Neuron (in vitro differentiated cells): Measurements from ENCODE around the gene FLT1.

ENCODE experiments used
- H2AFZ ChIP-seq: one replicate; pipeline ENCODE4 v1.6.1; 2013; ENCODE audit warnings: low read depth, mild to moderate bottlenecking, inconsistent platforms, low read length, moderate library complexity
- H3K27me3 ChIP-seq: one replicate; pipeline ENCODE4 v1.6.1; 2013; ENCODE audit warnings: low read length; ENCODE audit not compliant: insufficient read depth
- H3K36me3 ChIP-seq: one replicate; pipeline ENCODE4 v1.6.1; 2013; ENCODE audit warnings: low read length; ENCODE audit not compliant: insufficient read depth
- H3K4me1 ChIP-seq: one replicate; pipeline ENCODE4 v1.6.1; 2013; ENCODE audit warnings: low read length; ENCODE audit not compliant: insufficient read depth
- H3K4me3 ChIP-seq: 2 replicates; pipeline ENCODE4 v1.5.1; 2013; ENCODE audit warnings: mild to moderate bottlenecking, low read length, moderate library complexity
- H3K9me3 ChIP-seq: one replicate; pipeline ENCODE4 v1.6.1; 2013; ENCODE audit warnings: low read length

Gene FLT1

GRCh38 chr13:28322256-28322905 lies 172.5 kb downstream of the FLT1 start:
- Histone ChIP-seq H3K4me1 (no peaks in the 10 kb centered on the region), H3K36me3 (no peaks in the 10 kb centered on the region), H3K9me3 (no peaks in the 10 kb centered on the region), H3K4me3 (no peak overlapping the region), H2AFZ (no peak overlapping the region), H3K27me3 (peaks cover 2% of the 10 kb centered on the region)

- Histone ChIP-seq H3K27me3 (peaks cover 2% of the 10 kb centered on the region), H3K4me1 (peaks cover 3% of the 10 kb centered on the region), H2AFZ (no peak overlapping the region), H3K9me3 (no peaks in the 10 kb centered on the region), H3K36me3 (no peaks in the 10 kb centered on the region), H3K4me3 (no peak overlapping the region)
Measured at GRCh38 chr13:28321756-28322155, 173.2 kb downstream of the FLT1 start.

- no peaks in the 10 kb centered on the region for H3K36me3 ChIP-seq
- no peaks in the 10 kb centered on the region for H3K9me3 ChIP-seq
- H3K4me3 ChIP-seq = no peak overlapping the region
- H2AFZ ChIP-seq = no peak overlapping the region
- H3K27me3 ChIP-seq = peaks cover 2% of the 10 kb centered on the region
- peaks cover 9% of the 10 kb centered on the region for H3K4me1 ChIP-seq
Measured at GRCh38 chr13:28320884-28321574, 173.9 kb downstream of the FLT1 start.

GRCh38 chr13:28320209-28320608 lies 174.7 kb downstream of the FLT1 start:
- peaks cover 14% of the 10 kb centered on the region for H3K4me1 ChIP-seq

GRCh38 chr13:28319528-28319927 lies 175.4 kb downstream of the FLT1 start:
- Histone ChIP-seq H3K36me3 (no peaks in the 10 kb centered on the region), H3K4me1 (peaks cover 14% of the 10 kb centered on the region), H3K4me3 (no peak overlapping the region), H2AFZ (no peak overlapping the region), H3K27me3 (peaks cover 2% of the 10 kb centered on the region), H3K9me3 (no peaks in the 10 kb centered on the region)

More at GRCh38 chr13:28320209-28320608, 174.7 kb downstream of the FLT1 start:
- H3K36me3 ChIP-seq = no peaks in the 10 kb centered on the region
- H3K9me3 ChIP-seq = no peaks in the 10 kb centered on the region
- H2AFZ ChIP-seq = no peak overlapping the region
- H3K27me3 ChIP-seq = peaks cover 2% of the 10 kb centered on the region
- H3K4me3 ChIP-seq = no peak overlapping the region

GRCh38 chr13:28318496-28318895 lies 176.4 kb downstream of the FLT1 start:
- Histone ChIP-seq H3K9me3 (no peaks in the 10 kb centered on the region), H3K36me3 (no peaks in the 10 kb centered on the region)

GRCh38 chr13:28316836-28317235 lies 178.1 kb downstream of the FLT1 start:
- no peaks in the 10 kb centered on the region for H3K9me3 ChIP-seq
- H3K4me1 ChIP-seq = peaks cover 14% of the 10 kb centered on the region
- no peaks in the 10 kb centered on the region for H3K27me3 ChIP-seq
- H3K36me3 ChIP-seq = no peaks in the 10 kb centered on the region
- H3K4me3 ChIP-seq = no peak overlapping the region
- H2AFZ ChIP-seq = no peak overlapping the region

More at GRCh38 chr13:28318496-28318895, 176.4 kb downstream of the FLT1 start:
- Histone ChIP-seq H3K27me3 (peaks cover 2% of the 10 kb centered on the region), H2AFZ (no peak overlapping the region), H3K4me3 (no peak overlapping the region), H3K4me1 (peaks cover 14% of the 10 kb centered on the region)

GRCh38 chr13:28316129-28316528 lies 178.8 kb downstream of the FLT1 start:
- Histone ChIP-seq H3K27me3 (no peaks in the 10 kb centered on the region), H3K4me1 (peaks cover 14% of the 10 kb centered on the region), H2AFZ (no peak overlapping the region), H3K9me3 (no peaks in the 10 kb centered on the region), H3K36me3 (no peaks in the 10 kb centered on the region), H3K4me3 (no peak overlapping the region)

GRCh38 chr13:28314879-28315278 lies 180.0 kb downstream of the FLT1 start:
- Histone ChIP-seq H2AFZ (no peak overlapping the region), H3K4me1 (peaks cover 14% of the 10 kb centered on the region), H3K4me3 (no peak overlapping the region), H3K27me3 (no peaks in the 10 kb centered on the region), H3K36me3 (no peaks in the 10 kb centered on the region), H3K9me3 (no peaks in the 10 kb centered on the region)

- no peaks in the 10 kb centered on the region for H3K36me3 ChIP-seq
- peaks cover 14% of the 10 kb centered on the region for H3K4me1 ChIP-seq
- H3K9me3 ChIP-seq = no peaks in the 10 kb centered on the region
- no peaks in the 10 kb centered on the region for H3K27me3 ChIP-seq
- no peak overlapping the region for H2AFZ ChIP-seq
- no peak overlapping the region for H3K4me3 ChIP-seq
Measured at GRCh38 chr13:28313579-28313978, 181.3 kb downstream of the FLT1 start.

GRCh38 chr13:28306325-28306724 lies 188.6 kb downstream of the FLT1 start:
- Histone ChIP-seq H3K27me3 (no peaks in the 10 kb centered on the region), H3K4me3 (no peak overlapping the region), H3K4me1 (peaks cover 4% of the 10 kb centered on the region), H3K9me3 (no peaks in the 10 kb centered on the region), H2AFZ (no peak overlapping the region), H3K36me3 (no peaks in the 10 kb centered on the region)

GRCh38 chr13:28301839-28302238 lies 193.1 kb downstream of the FLT1 start:
- Histone ChIP-seq H3K27me3 (no peaks in the 10 kb centered on the region), H3K4me1 (peaks cover 8% of the 10 kb centered on the region), H3K9me3 (no peaks in the 10 kb centered on the region), H3K36me3 (no peaks in the 10 kb centered on the region), H2AFZ (no peak overlapping the region), H3K4me3 (no peak overlapping the region)

- Histone ChIP-seq H3K27me3 (no peaks in the 10 kb centered on the region), H3K4me3 (no peak overlapping the region), H2AFZ (no peak overlapping the region), H3K36me3 (peaks cover 7% of the 10 kb centered on the region), H3K9me3 (no peaks in the 10 kb centered on the region), H3K4me1 (peaks cover 9% of the 10 kb centered on the region)
Measured at GRCh38 chr13:28299916-28300315, 195.0 kb downstream of the FLT1 start.
